HepG2 (cell line): ENCODE results near the gene PON1. TPM values are rescaled to one million over a fixed set of nuclear protein-coding genes. Genes with fewer than 3 reads are reported as not detected.

Experiments
- ATAC-seq: fragments of 200-7000 bp; cut with Tn5 transposase; 3 replicates; pipeline ENCODE4 v1.9.1; 2020; ENCODE audit warnings: mild to moderate bottlenecking, moderate library complexity
- BruUV-seq: library from RNA; stranded (reverse); fragments of 400-500 nt; replicated peaks from 2 replicates; lab custom pipeline; 2021; lab: Mats Ljungman, UMichigan
- CTCF ChIA-PET: fragments of 300-600 bp; formaldehyde crosslinking; extraction: SDS; loops from one replicate; lab custom pipeline; 2021; ENCODE audit warnings: low total read pairs, inconsistent platforms, low intra/inter-chr PET ratio; lab: Yijun Ruan, JAX
- POLR2A ChIA-PET: fragments of 350-600 bp; sonication (Branson Sonifier 250); formaldehyde crosslinking; loops from one replicate; lab custom pipeline; 2020; ENCODE audit warnings: antibody characterized with exemption, inconsistent platforms; lab: Yijun Ruan, JAX
- DNase-seq: peaks from one replicate; pipeline ENCODE4 v3.0.0-alpha.2; 2015; ENCODE audit warnings: low spot score
- FAIRE-seq: peaks from 3 replicates; lab custom pipeline; 2011; peaks lifted over from hg19 to GRCh38; lab: Jason Lieb, UNC
- H2AFZ ChIP-seq: one replicate; pipeline ENCODE4 v1.6.1; 2011; ENCODE audit warnings: low read length, inconsistent platforms
- H3K27ac ChIP-seq: fragments of 300-600 bp; 3 replicates; pipeline ENCODE4 v1.8.0; 2011; ENCODE audit warnings: mixed run types, mild to moderate bottlenecking, mixed read lengths, low read length, inconsistent platforms; ENCODE audit not compliant: insufficient read depth; ENCODE audit errors: extremely low read length
- H3K27me3 ChIP-seq, 2 experiments: fragments of 200-600 bp in 1 of 2; 2 replicates in 1 of 2; 3 replicates in 1 of 2; pipeline versions ENCODE4 v1.6.0 to v1.8.0; 2011; ENCODE audit warnings: low read length in 2 of 2, mild to moderate bottlenecking in 2 of 2, moderate library complexity in 2 of 2, inconsistent platforms in 1 of 2; ENCODE audit not compliant: insufficient read depth in 2 of 2, control insufficient read depth in 1 of 2
- H3K36me3 ChIP-seq, 2 experiments: fragments of 200-600 bp in 1 of 2; replicated peaks in 1 of 2; 2 replicates in 1 of 2; 3 replicates in 1 of 2; pipeline versions ENCODE4 v1.5.1 to v1.8.0; 2011; ENCODE audit warnings: low read length in 2 of 2, inconsistent platforms in 1 of 2; ENCODE audit not compliant: insufficient read depth in 2 of 2, control insufficient read depth in 1 of 2
- H3K4me1 ChIP-seq: 2 replicates; pipeline ENCODE4 v1.5.1; 2012; ENCODE audit warnings: low read length, inconsistent platforms; ENCODE audit not compliant: insufficient read depth
- H3K4me2 ChIP-seq: 2 replicates; pipeline ENCODE4 v1.6.0; 2011; ENCODE audit warnings: low read depth, low read length, inconsistent platforms
- H3K4me3 ChIP-seq, 3 experiments: fragments of 200-600 bp in 1 of 3; sonication (generic), shearing (Covaris generic) in 1 of 3; replicated peaks in 1 of 3; 2 replicates each; pipeline ENCODE4 v1.5.1; 2011 to 2016; ENCODE audit warnings: low read length in 3 of 3, inconsistent platforms in 2 of 3, low read depth in 2 of 3, mild to moderate bottlenecking in 2 of 3, control low read depth in 1 of 3, mixed read lengths in 1 of 3; ENCODE audit not compliant: insufficient read depth in 1 of 3
- H3K79me2 ChIP-seq: one replicate; pipeline ENCODE4 v1.6.1; 2011; ENCODE audit warnings: low read length, inconsistent platforms; ENCODE audit not compliant: insufficient read depth
- H3K9ac ChIP-seq: 2 replicates; pipeline ENCODE4 v1.6.0; 2011; ENCODE audit warnings: mild to moderate bottlenecking, low read depth, low read length, inconsistent platforms; ENCODE audit not compliant: insufficient read depth
- H3K9me3 ChIP-seq: 2 replicates; pipeline ENCODE4 v1.5.1; 2012; ENCODE audit warnings: mild to moderate bottlenecking, low read length
- H4K20me1 ChIP-seq: 2 replicates; pipeline ENCODE4 v1.6.0; 2011; ENCODE audit warnings: inconsistent platforms, mild to moderate bottlenecking, low read length, moderate library complexity; ENCODE audit not compliant: insufficient read depth
- ESRRA ChIP-seq: sonication (generic); formaldehyde crosslinking; IDR thresholded peaks from 2 replicates; pipeline ENCODE4 v1.5.1; 2020; ENCODE audit warnings: mild to moderate bottlenecking, low read depth, missing genetic modification reagents
- MBNL3 ChIP-seq: fragments of 250-450 bp; sonication (Bioruptor Pico); conservative IDR thresholded peaks from 2 replicates; pipeline ENCODE4 v1.8.0; 2022; ENCODE audit warnings: mild to moderate bottlenecking, inconsistent platforms
- NFYB ChIP-seq: sonication (generic); formaldehyde crosslinking; IDR thresholded peaks from 2 replicates; pipeline ENCODE4 v1.4.0; 2020; ENCODE audit warnings: missing genetic modification reagents
- SIN3A ChIP-seq: IDR thresholded peaks from 2 replicates; pipeline ENCODE4 v1.6.1; 2011; ENCODE audit warnings: low read depth, mild to moderate bottlenecking, control low read depth, low read length, borderline replicate concordance
- SMC3 ChIP-seq: IDR thresholded peaks from 2 replicates; pipeline ENCODE4 v1.6.1; 2011; ENCODE audit warnings: low read length, improper control_type of control experiment
- SNAPC4 ChIP-seq: sonication (generic); formaldehyde crosslinking; IDR thresholded peaks from 2 replicates; pipeline ENCODE4 v1.4.0; 2020; ENCODE audit warnings: mild to moderate bottlenecking, missing genetic modification reagents
- SUZ12 ChIP-seq: fragments of 150-350 bp; IDR thresholded peaks from 2 replicates; pipeline ENCODE4 v1.6.1; 2014; ENCODE audit warnings: low read depth, low read length
- TAF1 ChIP-seq: sonication (generic); formaldehyde crosslinking; IDR thresholded peaks from 2 replicates; pipeline ENCODE4 v1.4.0; 2020; ENCODE audit warnings: missing genetic modification reagents
- ZNF12 ChIP-seq: sonication (generic); formaldehyde crosslinking; IDR thresholded peaks from 2 replicates; pipeline ENCODE4 v1.5.0; 2020; ENCODE audit warnings: missing genetic modification reagents
- ZNF18 ChIP-seq: sonication (generic); formaldehyde crosslinking; IDR thresholded peaks from 2 replicates; pipeline ENCODE4 v1.8.0; 2022; ENCODE audit warnings: mild to moderate bottlenecking, missing genetic modification reagents; ENCODE audit not compliant: insufficient replicate concordance
- ZNF431 ChIP-seq: sonication (generic); formaldehyde crosslinking; IDR thresholded peaks from 2 replicates; pipeline ENCODE4 v1.9.0; 2022; ENCODE audit warnings: missing genetic modification reagents, low read depth, mild to moderate bottlenecking, borderline replicate concordance
- ZNF530 ChIP-seq: sonication (generic); formaldehyde crosslinking; IDR thresholded peaks from 2 replicates; pipeline ENCODE4 v1.5.0; 2020; ENCODE audit warnings: low read depth, mild to moderate bottlenecking, missing genetic modification reagents
- ZNF567 ChIP-seq: sonication (generic); formaldehyde crosslinking; IDR thresholded peaks from 2 replicates; pipeline ENCODE4 v1.8.1; 2023; ENCODE audit warnings: mild to moderate bottlenecking, missing genetic modification reagents, borderline replicate concordance
- ZNF570 ChIP-seq: sonication (generic); formaldehyde crosslinking; IDR thresholded peaks from 2 replicates; pipeline ENCODE4 v1.4.0; 2020; ENCODE audit warnings: mild to moderate bottlenecking, missing genetic modification reagents, borderline replicate concordance
- ZNF740 ChIP-seq: sonication (generic); formaldehyde crosslinking; IDR thresholded peaks from 2 replicates; pipeline ENCODE4 v1.4.0; 2020; ENCODE audit warnings: missing genetic modification reagents
- WGBS: methylation state at CpG from one replicate; pipeline ENCODE4 v1.1.6; 2017; ENCODE audit warnings: low lambda C conversion rate; 5-methylcytosine and 5-hydroxymethylcytosine counted together
- in situ Hi-C: cut with HindIII; loops from 2 replicates; pipeline ENCODE4 v1.10.0; 2017; ENCODE audit warnings: low pct_unique_long_range_greater_than_20kb; ENCODE audit not compliant: extremely low pct_ligation_motif_present
- intact Hi-C: fragments of 100-400 bp; cut with micrococcal nuclease; formaldehyde crosslinking; loops from one replicate; pipeline ENCODE4 v1.10.0; 2022; ENCODE audit not compliant: unreplicated experiment
- polyA plus RNA-seq, 8 experiments: library from polyadenylated mRNA; depleted of rRNA in 3 of 8; stranded (reverse) in 7 of 8; unstranded in 1 of 8; fragments of >200 nt; fragmentation: Illumina TruSeq in 4 of 8; extraction: Trizol in 4 of 8; gene quantifications; 2 replicates each; pipeline versions ENCODE4 v1.2.1 to v1.2.3, GENCODE V29; 2011 to 2016; ENCODE audit warnings: low read depth in 4 of 8, missing spikeins in 1 of 8, mixed read lengths in 1 of 8; ENCODE audit not compliant: insufficient read depth in 1 of 8
- total RNA-seq, 5 experiments: library from RNA; depleted of rRNA; stranded (reverse); fragments of >200 nt; fragmentation: Illumina TruSeq; extraction: Trizol; gene quantifications; 2 replicates each; pipeline ENCODE4 v1.2.3, GENCODE V29; 2016; ENCODE audit warnings: low read depth in 1 of 5

PON1 gene
- total and polyA plus RNA-seq, 2 of the 13 experiments (the other 11 are each of a cell fraction or from before 2014, with no cell fraction given), result 0.27 to 0.57 TPM

- no peaks in the 10 kb centered on the region for H3K79me2 ChIP-seq
- DNase-seq, result no peak
- CTCF ChIA-PET, result no interaction called here
- TF ChIP-seq ZNF18 (CRISPR knock-in tag) (no peak), ZNF431 (CRISPR knock-in tag) (no peak), ESRRA (CRISPR knock-in tag) (no peak), SUZ12 (no peak), SNAPC4 (CRISPR knock-in tag) (no peak), ZNF567 (no peak), NFYB (CRISPR knock-in tag) (no peak), ZNF12 (CRISPR knock-in tag) (no peak), ZNF740 (CRISPR knock-in tag) (no peak), SIN3A (no peak), TAF1 (CRISPR knock-in tag) (no peak), ZNF530 (no peak), ZNF570 (CRISPR knock-in tag) (no peak), SMC3 (no peak), MBNL3 (no peak)
- no peak overlapping the region for H3K27ac ChIP-seq
- peaks cover 0 to 9% of the 10 kb centered on the region in 2 experiments; a peak in 3 of 5 replicates for H3K36me3 ChIP-seq
- H3K27me3 ChIP-seq, result no peaks in the 10 kb centered on the region
- in situ Hi-C loops (loop anchor here (25.0 kb wide), 1 partner anchor 963 kb away; no protein-coding TSS in a partner anchor), intact Hi-C loops (no loop called here)
- H3K4me3 ChIP-seq, result no peak overlapping the region
- BruUV-seq, result no TSS peak
- POLR2A ChIA-PET, result no interaction called here
- no peak overlapping the region for H2AFZ ChIP-seq
- no peak overlapping the region for H3K4me2 ChIP-seq
- H3K9me3 ChIP-seq, result no peaks in the 10 kb centered on the region
- 94% methylated on average over 6 of the region's 6 CpGs for WGBS
- no peaks in the 10 kb centered on the region for H3K4me1 ChIP-seq
- H4K20me1 ChIP-seq, result 0 out of 2 replicates have a peak, but pooled peaks cover 3% of the 10 kb centered on the region
- ATAC-seq, result no peak
- no peak overlapping the region for H3K9ac ChIP-seq
- no peak for FAIRE-seq
Observed at GRCh38 chr7:95250571-95250970, 73.8 kb downstream of the PON1 start.
